HG03432 (cell line): Measurements from ENCODE around the gene HOXD4.

Source experiments
- ATAC-seq: cut with Tn5 transposase; IDR thresholded peaks from one replicate; pipeline ENCODE4 v1.9.1; 2021; ENCODE audit warnings: mild to moderate bottlenecking, moderate library complexity; ENCODE audit not compliant: unreplicated experiment

The HOXD4 gene

DNA sequence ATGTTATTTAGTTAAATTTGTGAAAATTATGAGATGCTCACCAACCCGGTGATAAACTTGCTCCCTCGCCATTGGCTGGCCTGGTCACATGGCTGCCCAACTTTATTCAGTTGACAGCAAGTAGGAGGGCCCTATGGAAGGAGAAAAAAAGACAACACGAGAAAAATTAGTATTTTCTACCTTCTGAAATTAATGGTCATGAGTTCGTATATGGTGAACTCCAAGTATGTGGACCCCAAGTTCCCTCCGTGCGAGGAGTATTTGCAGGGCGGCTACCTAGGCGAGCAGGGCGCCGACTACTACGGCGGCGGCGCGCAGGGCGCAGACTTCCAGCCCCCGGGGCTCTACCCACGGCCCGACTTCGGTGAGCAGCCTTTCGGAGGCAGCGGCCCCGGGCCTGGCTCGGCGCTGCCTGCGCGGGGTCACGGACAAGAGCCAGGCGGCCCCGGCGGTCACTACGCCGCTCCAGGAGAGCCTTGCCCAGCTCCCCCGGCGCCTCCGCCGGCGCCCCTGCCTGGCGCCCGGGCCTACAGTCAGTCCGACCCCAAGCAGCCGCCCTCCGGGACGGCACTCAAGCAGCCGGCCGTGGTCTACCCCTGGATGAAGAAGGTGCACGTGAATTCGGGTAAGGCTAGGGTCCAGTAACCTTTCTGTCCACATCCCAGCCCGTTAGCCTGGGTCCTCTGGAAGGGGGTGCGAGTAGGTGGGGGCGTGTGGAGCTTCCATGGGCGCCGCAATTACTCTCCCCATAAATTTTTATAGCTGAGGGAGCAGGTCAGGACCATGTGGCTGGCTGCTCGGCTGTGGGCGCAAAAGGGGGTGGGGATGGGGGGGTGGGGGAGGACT, at the start of gene HOXD4:
Gene HOXD4, plus strand, starts transcription at position 109 of the 846 bp plus-strand sequence. Its CDS starts 84 bp downstream, at position 193.
- no peak for ATAC-seq

GRCh38 chr2:176101842-176102241, 49.5 kb upstream of the HOXD4 start:
- ATAC-seq: no peak

GRCh38 chr2:176102309-176102866, 49.0 kb upstream of the HOXD4 start:
- ATAC-seq: no peak

- no peak for ATAC-seq
Observed at GRCh38 chr2:176103194-176103593, 48.2 kb upstream of the HOXD4 start.

DNA sequence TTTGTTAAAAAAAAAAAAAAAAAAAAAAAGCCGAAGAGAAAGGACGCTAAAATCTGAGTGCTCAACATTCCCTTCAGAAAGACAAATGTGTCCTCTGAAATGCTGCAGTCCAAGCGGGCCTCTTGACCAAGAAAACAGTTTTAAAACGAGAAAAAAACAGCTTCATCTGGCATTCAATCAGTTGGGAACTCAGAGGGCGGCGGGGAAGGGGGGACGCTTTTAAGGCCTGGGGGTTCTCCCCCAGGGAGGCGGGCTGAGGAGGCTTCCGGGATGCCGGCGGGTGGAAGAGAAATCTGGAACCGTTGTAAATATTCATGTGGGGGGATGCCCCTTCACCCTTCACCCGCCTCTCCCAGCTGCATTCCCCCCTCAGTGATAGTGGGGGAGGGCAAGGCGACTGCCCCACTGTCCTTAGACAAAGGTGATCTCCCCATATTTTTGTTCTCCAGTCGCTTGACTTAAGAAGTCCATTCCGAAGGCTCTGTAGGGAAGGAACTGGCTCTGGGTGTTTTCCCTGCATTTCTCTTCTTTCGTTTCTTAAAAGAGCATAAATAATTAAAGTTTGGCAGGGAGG, 47.5 kb upstream of the HOXD4 start:
- ATAC-seq: no peak

GRCh38 chr2:176104316-176105077, 46.9 kb upstream of the HOXD4 start:
- no peak for ATAC-seq

- ATAC-seq: no peak
Observed at GRCh38 chr2:176105078-176105729, 46.1 kb upstream of the HOXD4 start.

DNA sequence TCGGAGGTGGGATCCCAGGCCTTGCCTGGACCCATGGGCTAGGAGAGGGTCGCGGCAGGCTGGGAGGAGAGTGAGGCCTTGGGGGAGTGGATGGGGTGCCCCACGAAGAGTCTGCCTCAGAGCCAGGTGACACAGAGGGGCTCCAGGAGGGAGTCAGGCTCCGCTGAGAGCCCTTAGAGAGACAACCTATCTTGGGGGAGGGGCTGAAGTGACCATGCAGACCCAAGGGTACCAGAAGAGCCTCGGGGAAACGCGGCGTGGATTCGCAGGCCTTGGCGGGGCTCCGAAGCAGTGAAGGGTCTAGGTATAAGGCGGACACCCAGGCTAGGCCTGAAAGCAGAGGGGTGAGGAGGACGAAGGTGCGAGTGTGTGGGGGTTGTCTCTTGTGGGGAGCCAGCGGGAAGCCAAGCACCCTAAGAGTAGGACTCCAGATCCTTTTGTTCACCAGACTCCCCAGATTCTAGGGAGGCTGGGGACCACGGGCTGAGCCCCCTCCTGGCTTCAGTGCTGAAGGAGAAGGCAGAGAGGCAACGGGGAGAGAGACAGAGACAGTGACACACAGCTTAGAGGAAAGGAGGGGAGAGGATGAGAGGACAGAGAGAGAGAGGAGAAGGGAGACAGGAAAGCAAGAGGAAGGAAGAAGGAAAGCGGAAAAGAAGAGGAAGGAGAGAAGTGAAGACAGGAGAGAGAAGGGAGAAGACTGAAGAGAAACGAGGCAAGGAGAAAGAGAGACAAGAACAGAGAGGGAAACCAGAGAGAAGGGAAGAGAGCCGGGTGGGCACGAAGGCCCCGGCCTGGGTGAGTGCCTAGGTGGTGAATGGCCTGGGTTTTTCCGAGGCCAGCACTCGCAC, 45.4 kb upstream of the HOXD4 start:
- no peak for ATAC-seq

GRCh38 chr2:176106581-176107539, 44.5 kb upstream of the HOXD4 start, which contains the start of gene HOXD11:
Gene HOXD11, plus strand, starts transcription at chr2:176107280. Its CDS starts 76 bp downstream, at chr2:176107356.
- peak; percentile 43 for ATAC-seq

GRCh38 chr2:176107731-176108181, 43.6 kb upstream of the HOXD4 start:
- no peak for ATAC-seq

DNA sequence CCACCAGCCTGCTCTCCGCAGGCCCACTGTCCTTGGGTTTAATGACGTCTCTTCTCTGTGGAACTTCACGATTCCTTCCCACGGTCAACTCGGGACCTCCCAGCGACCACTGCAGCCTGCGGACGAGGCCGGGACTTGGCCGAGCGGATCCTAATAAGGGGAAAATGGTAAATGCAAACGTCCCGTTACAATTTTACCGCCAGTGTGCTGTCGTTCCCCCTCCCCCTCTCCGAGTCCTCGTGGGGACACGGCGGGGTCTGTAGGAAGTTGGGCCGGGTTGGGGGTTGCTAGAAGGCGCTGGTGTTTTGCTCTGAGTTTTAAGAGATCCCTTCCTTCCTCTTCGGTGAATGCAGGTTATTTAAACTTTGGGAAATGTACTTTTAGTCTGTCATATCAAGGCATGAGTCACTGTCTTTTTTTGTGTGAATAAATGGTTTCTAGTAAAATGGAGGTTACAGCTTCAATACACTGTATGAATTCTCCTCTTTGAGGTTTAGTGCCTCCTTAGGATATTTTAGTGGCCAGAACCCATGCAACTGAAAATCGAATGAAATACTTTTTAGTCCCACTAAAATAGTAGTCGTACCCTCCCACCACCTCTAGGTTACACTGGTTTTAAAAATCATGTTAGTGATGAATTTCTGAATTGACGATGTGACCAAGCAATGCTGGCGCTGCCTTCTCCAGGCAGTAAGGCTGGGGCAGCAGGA, 42.0 kb upstream of the HOXD4 start:
- no peak for ATAC-seq

- ATAC-seq: no peak
Observed at GRCh38 chr2:176109946-176110345, 41.4 kb upstream of the HOXD4 start.

DNA sequence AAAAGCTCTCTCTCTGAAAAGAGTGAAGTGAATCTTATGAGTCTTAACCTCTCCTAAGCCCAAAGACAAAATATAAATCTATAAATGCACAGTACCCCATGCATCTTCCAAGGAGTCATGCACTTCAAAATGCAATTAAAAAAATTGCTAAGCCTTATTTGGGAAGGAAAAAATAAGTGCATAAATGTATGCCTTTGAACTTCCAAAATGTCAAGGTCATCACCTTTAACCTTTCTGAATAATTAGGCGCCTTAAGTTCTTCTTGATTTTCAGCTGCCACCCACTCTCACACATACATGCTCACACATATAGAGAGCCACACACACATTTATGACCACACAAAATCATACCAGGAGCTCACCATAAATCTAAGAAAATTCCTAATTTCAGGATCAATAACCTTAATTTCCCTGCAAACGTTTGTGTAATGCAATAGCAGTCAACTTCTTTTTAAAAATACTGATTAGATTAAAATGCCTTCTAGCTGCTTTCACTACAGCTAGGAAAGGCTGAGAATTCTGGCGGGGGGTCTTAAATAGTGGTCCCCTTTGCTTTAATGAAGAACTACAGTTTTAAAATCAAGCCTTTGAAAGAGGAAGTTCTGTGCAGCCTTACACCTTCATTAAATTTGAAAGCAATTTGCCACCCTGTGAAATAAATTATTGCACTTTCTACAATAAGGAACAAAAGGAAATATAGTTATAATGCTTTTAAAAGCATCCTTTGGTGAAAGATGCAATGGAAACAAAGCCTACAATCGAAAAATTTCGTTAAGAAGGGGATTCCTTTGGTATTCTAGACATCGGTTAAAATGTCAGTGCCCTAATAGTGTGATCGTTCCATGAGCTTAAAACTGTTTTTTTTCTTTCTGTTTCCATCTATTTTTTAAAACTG, 40.7 kb upstream of the HOXD4 start:
- no peak for ATAC-seq

DNA sequence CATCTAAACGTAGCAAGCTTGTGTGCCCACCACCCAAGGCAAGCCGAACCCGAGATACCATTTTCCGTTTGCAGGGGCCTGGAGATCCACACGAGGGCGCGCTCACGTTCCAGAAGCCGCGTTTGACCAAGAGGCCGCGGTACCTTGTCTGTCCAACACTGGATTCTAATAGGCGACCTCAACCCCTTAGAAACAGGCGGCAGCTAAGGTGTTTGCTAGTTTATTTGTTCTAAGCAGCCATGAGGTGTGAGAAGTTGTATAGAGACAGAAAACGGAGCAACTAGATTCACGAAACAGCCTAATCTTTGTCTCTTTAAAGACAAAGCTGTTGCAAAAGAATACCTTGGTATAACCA, 40.1 kb upstream of the HOXD4 start:
- ATAC-seq: peak; percentile 53

GRCh38 chr2:176111846-176112374, 39.4 kb upstream of the HOXD4 start:
- ATAC-seq: no peak

DNA sequence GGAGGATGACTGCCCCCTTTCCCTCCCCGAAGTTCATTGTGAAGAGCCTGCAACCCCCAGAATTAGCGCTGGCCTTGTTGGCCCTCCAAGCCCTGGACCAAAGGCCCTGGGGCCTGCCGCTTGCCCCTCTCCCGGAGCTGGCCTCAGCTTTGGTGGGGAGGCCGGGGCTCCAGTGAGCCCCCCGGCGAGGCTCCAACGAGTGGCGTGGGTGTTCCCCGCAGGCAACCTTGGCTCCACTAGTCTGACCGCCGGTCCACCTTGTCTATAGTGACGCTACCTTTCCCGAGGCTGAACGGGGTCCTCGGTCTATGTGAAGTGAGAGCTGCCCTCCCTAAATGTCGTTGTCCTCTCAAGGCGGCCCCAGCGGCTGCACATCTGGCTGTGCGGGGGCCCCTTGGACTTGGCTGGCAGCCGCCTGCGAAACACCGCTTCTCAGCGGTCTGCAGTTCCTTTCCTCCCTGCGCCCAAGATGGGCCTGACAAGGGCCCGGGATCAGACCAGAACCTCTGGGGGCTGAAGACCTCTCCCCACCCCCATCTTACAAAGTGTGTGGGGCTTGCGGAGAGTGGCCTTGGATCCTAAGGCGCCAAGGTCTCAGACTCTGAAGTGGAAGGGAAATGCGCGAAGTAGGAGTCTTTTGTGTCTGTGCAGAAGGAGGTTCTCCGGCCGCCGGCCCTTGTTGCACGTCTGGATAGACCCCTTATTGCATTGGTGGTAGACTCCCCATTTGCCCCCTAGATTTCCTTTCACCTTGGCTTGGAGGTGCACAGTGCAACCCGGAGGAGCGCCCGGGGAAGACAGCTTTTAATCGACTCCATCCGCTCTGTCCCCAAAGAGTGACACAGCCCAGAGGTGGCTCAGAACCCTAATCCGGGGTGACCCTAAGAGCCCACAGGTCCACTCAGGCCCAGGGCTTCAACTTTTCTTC, 38.7 kb upstream of the HOXD4 start:
- ATAC-seq: no peak
